Measurements from ENCODE around the gene FBXL5.

Gene FBXL5

DNA sequence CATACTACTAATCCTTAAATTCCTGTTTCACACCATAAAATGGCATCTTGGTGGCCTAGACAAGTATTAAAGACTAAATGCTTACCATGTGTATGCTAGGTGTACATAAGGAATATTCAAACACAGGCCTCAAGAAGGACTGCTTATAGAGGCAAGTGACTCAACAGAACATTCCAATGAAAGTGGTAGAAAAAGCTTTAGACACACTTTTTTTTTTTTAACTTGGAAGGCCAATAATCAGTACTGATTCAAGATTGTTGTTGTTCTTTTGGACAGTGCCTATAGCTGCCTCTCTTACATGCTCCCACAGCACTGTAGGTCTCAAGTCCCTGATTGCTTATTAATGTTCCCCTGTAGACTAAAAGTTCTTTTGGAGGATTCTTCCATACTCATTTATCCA lies 77.6 kb downstream of the FBXL5 start:
- H3K14ac ChIP-seq (ENCODE audit: low read length in 2 of 2) = no peak overlapping the region
- no peak overlapping the region for H3K4me2 ChIP-seq (ENCODE audit: low read length, poor library complexity, severe bottlenecking)
- H3K18ac ChIP-seq (ENCODE audit: low read depth in 1 of 2, low read length in 2 of 2) = no peak overlapping the region
- no peak overlapping the region for H2BK12ac ChIP-seq (ENCODE audit: low read length in 2 of 2)
- peak overlapping the region; percentile 7 for H3K27ac ChIP-seq (ENCODE audit: low read length, poor library complexity, severe bottlenecking)
- H3K23ac ChIP-seq (ENCODE audit: low read length in 2 of 2) = no peak overlapping the region
- H3K27me3 ChIP-seq (ENCODE audit: control insufficient read depth in 1 of 2, insufficient read depth in 1 of 2, low read length in 2 of 2) = no peaks in the 10 kb centered on the region
- H2AK5ac ChIP-seq (ENCODE audit: low read length, severe bottlenecking) = no peak overlapping the region
- no peak overlapping the region for H4K8ac ChIP-seq (ENCODE audit: low read length)
- no peak overlapping the region for H4K91ac ChIP-seq (ENCODE audit: low read length)
- H3K36me3 ChIP-seq (ENCODE audit: control insufficient read depth in 1 of 2, insufficient read depth in 2 of 2, low read depth in 1 of 2, low read length in 2 of 2) = peaks cover 3 to 65% of the 10 kb centered on the region in 2 experiments
- H3K9me3 ChIP-seq (ENCODE audit: control insufficient read depth, low read length) = no peaks in the 10 kb centered on the region
- no peak overlapping the region for H2BK15ac ChIP-seq (ENCODE audit: low read depth, poor library complexity, severe bottlenecking)
- no peak overlapping the region for H3K4ac ChIP-seq (ENCODE audit: low read depth in 1 of 2, low read length in 2 of 2)
- H3K4me3 ChIP-seq (ENCODE audit: insufficient read depth in 1 of 2, low read depth in 1 of 2, low read length in 2 of 2) = no peak overlapping the region
- H2AFZ ChIP-seq (ENCODE audit: low read depth, low read length) = no peak overlapping the region
- H3K9ac ChIP-seq (ENCODE audit: low read length) = no peak overlapping the region
- no peaks in the 10 kb centered on the region for H3K4me1 ChIP-seq (ENCODE audit: control insufficient read depth, insufficient read depth, low read depth, low read length)
- no peak overlapping the region for H2BK5ac ChIP-seq (ENCODE audit: low read depth, low read length, poor library complexity, severe bottlenecking)
- no peak overlapping the region for H2BK120ac ChIP-seq (ENCODE audit: low read depth, low read length)
- H3K79me1 ChIP-seq (replicated peaks; ENCODE audit: low read length, poor library complexity, severe bottlenecking) = peaks cover 3% of the 10 kb centered on the region
- DNase-seq = peak; percentile 33

- Histone ChIP-seq H3K14ac (ENCODE audit: low read length in 2 of 2) (no peak overlapping the region), H3K27ac (ENCODE audit: low read length, poor library complexity, severe bottlenecking) (no peak overlapping the region), H4K91ac (ENCODE audit: low read length) (no peak overlapping the region), H3K23ac (ENCODE audit: low read length in 2 of 2) (no peak overlapping the region), H3K27me3 (ENCODE audit: control insufficient read depth in 1 of 2, insufficient read depth in 1 of 2, low read length in 2 of 2) (no peaks in the 10 kb centered on the region), H3K4ac (ENCODE audit: low read depth in 1 of 2, low read length in 2 of 2) (no peak overlapping the region), H2BK15ac (ENCODE audit: low read depth, poor library complexity, severe bottlenecking) (no peak overlapping the region), H2BK5ac (ENCODE audit: low read depth, low read length, poor library complexity, severe bottlenecking) (no peak overlapping the region), H2BK12ac (ENCODE audit: low read length in 2 of 2) (no peak overlapping the region), H3K36me3 (ENCODE audit: control insufficient read depth in 1 of 2, insufficient read depth in 2 of 2, low read depth in 1 of 2, low read length in 2 of 2) (peaks cover 3 to 68% of the 10 kb centered on the region in 2 experiments), H3K4me1 (ENCODE audit: control insufficient read depth, insufficient read depth, low read depth, low read length) (no peaks in the 10 kb centered on the region), H3K79me1 (replicated peaks; ENCODE audit: low read length, poor library complexity, severe bottlenecking) (peaks cover 3% of the 10 kb centered on the region), H2AK5ac (ENCODE audit: low read length, severe bottlenecking) (no peak overlapping the region), H2BK120ac (ENCODE audit: low read depth, low read length) (no peak overlapping the region), H3K4me3 (ENCODE audit: insufficient read depth in 1 of 2, low read depth in 1 of 2, low read length in 2 of 2) (no peak overlapping the region), H4K8ac (ENCODE audit: low read length) (peak overlapping the region; percentile 41), H3K9ac (ENCODE audit: low read length) (no peak overlapping the region), H3K9me3 (ENCODE audit: control insufficient read depth, low read length) (no peaks in the 10 kb centered on the region), H3K18ac (ENCODE audit: low read depth in 1 of 2, low read length in 2 of 2) (no peak overlapping the region), H2AFZ (ENCODE audit: low read depth, low read length) (no peak overlapping the region), H3K4me2 (ENCODE audit: low read length, poor library complexity, severe bottlenecking) (no peak overlapping the region)
- DNase-seq = no peak
- WGBS = 60% methylated on average over 2 of the region's 2 CpGs
These were observed 79.2 kb downstream of the FBXL5 start for GRCh38 chr4:15575966-15576365.

GRCh38 chr4:15569746-15570145 lies 85.4 kb downstream of the FBXL5 start:
- peaks cover 17 to 86% of the 10 kb centered on the region in 2 experiments for H3K36me3 ChIP-seq (ENCODE audit: control insufficient read depth in 1 of 2, insufficient read depth in 2 of 2, low read depth in 1 of 2, low read length in 2 of 2)
- H4K91ac ChIP-seq (ENCODE audit: low read length) = no peak overlapping the region
- no peak overlapping the region for H3K4me2 ChIP-seq (ENCODE audit: low read length, poor library complexity, severe bottlenecking)
- peaks cover 1% of the 10 kb centered on the region for H3K79me1 ChIP-seq (replicated peaks; ENCODE audit: low read length, poor library complexity, severe bottlenecking)
- H3K27ac ChIP-seq (ENCODE audit: low read length, poor library complexity, severe bottlenecking) = no peak overlapping the region
- H3K9me3 ChIP-seq (ENCODE audit: control insufficient read depth, low read length) = no peaks in the 10 kb centered on the region
- H2BK15ac ChIP-seq (ENCODE audit: low read depth, poor library complexity, severe bottlenecking) = no peak overlapping the region
- 95% methylated on average over 4 of the region's 5 CpGs for WGBS
- no peak overlapping the region for H3K18ac ChIP-seq (ENCODE audit: low read depth in 1 of 2, low read length in 2 of 2)
- DNase-seq = no peak
- no peak overlapping the region for H4K8ac ChIP-seq (ENCODE audit: low read length)
- no peak overlapping the region for H3K14ac ChIP-seq (ENCODE audit: low read length in 2 of 2)
- H3K27me3 ChIP-seq (ENCODE audit: control insufficient read depth in 1 of 2, insufficient read depth in 1 of 2, low read length in 2 of 2) = no peaks in the 10 kb centered on the region
- no peak overlapping the region for H3K4me3 ChIP-seq (ENCODE audit: insufficient read depth in 1 of 2, low read depth in 1 of 2, low read length in 2 of 2)
- no peak overlapping the region for H3K23ac ChIP-seq (ENCODE audit: low read length in 2 of 2)
- no peak overlapping the region for H2AK5ac ChIP-seq (ENCODE audit: low read length, severe bottlenecking)
- H2BK120ac ChIP-seq (ENCODE audit: low read depth, low read length) = no peak overlapping the region
- H3K4me1 ChIP-seq (ENCODE audit: control insufficient read depth, insufficient read depth, low read depth, low read length) = no peaks in the 10 kb centered on the region
- H2BK12ac ChIP-seq (ENCODE audit: low read length in 2 of 2) = no peak overlapping the region
- no peak overlapping the region for H3K4ac ChIP-seq (ENCODE audit: low read depth in 1 of 2, low read length in 2 of 2)
- no peak overlapping the region for H3K9ac ChIP-seq (ENCODE audit: low read length)
- no peak overlapping the region for H2AFZ ChIP-seq (ENCODE audit: low read depth, low read length)
- no peak overlapping the region for H2BK5ac ChIP-seq (ENCODE audit: low read depth, low read length, poor library complexity, severe bottlenecking)

GRCh38 chr4:15568821-15569220 lies 86.3 kb downstream of the FBXL5 start:
- Histone ChIP-seq H3K9ac (ENCODE audit: low read length) (no peak overlapping the region), H2BK120ac (ENCODE audit: low read depth, low read length) (no peak overlapping the region), H3K79me1 (replicated peaks; ENCODE audit: low read length, poor library complexity, severe bottlenecking) (peaks cover under 1% of the 10 kb centered on the region), H3K4me3 (ENCODE audit: insufficient read depth in 1 of 2, low read depth in 1 of 2, low read length in 2 of 2) (no peak overlapping the region), H2BK12ac (ENCODE audit: low read length in 2 of 2) (no peak overlapping the region), H2AFZ (ENCODE audit: low read depth, low read length) (no peak overlapping the region), H3K27ac (ENCODE audit: low read length, poor library complexity, severe bottlenecking) (no peak overlapping the region), H4K8ac (ENCODE audit: low read length) (no peak overlapping the region), H2BK15ac (ENCODE audit: low read depth, poor library complexity, severe bottlenecking) (no peak overlapping the region), H3K36me3 (ENCODE audit: control insufficient read depth in 1 of 2, insufficient read depth in 2 of 2, low read depth in 1 of 2, low read length in 2 of 2) (peaks cover 18 to 86% of the 10 kb centered on the region in 2 experiments), H3K4me2 (ENCODE audit: low read length, poor library complexity, severe bottlenecking) (no peak overlapping the region), H3K27me3 (ENCODE audit: control insufficient read depth in 1 of 2, insufficient read depth in 1 of 2, low read length in 2 of 2) (no peaks in the 10 kb centered on the region), H3K4ac (ENCODE audit: low read depth in 1 of 2, low read length in 2 of 2) (no peak overlapping the region), H3K14ac (ENCODE audit: low read length in 2 of 2) (no peak overlapping the region), H3K18ac (ENCODE audit: low read depth in 1 of 2, low read length in 2 of 2) (no peak overlapping the region), H3K9me3 (ENCODE audit: control insufficient read depth, low read length) (no peaks in the 10 kb centered on the region), H3K23ac (ENCODE audit: low read length in 2 of 2) (no peak overlapping the region), H2BK5ac (ENCODE audit: low read depth, low read length, poor library complexity, severe bottlenecking) (no peak overlapping the region), H4K91ac (ENCODE audit: low read length) (no peak overlapping the region), H3K4me1 (ENCODE audit: control insufficient read depth, insufficient read depth, low read depth, low read length) (no peaks in the 10 kb centered on the region), H2AK5ac (ENCODE audit: low read length, severe bottlenecking) (no peak overlapping the region)
- no peak for DNase-seq

Measured in mesenchymal stem cell (in vitro differentiated cells and primary cell).